DND-41 (cell line): ENCODE data around the gene IL1RAPL2.

Experiments
- CTCF ChIP-seq: IDR thresholded peaks from 2 replicates; pipeline ENCODE4 v1.5.1; 2012; ENCODE audit warnings: borderline replicate concordance, low read length, moderate library complexity, mild to moderate bottlenecking; ENCODE audit not compliant: poor library complexity, severe bottlenecking; ENCODE audit errors: extremely low read depth
- EZH2 ChIP-seq: IDR thresholded peaks from 3 replicates; pipeline ENCODE4 v1.6.1; 2012; ENCODE audit warnings: borderline replicate concordance, low read depth, mild to moderate bottlenecking, moderate library complexity, low read length, inconsistent platforms; ENCODE audit not compliant: severe bottlenecking

- TF ChIP-seq CTCF (no peak), EZH2 (no peak)
These were observed 387.3 kb downstream of the IL1RAPL2 start for GRCh38 chrX:104953251-104953650.
